CD4-positive, alpha-beta T cell treated with Interleukin-1 beta for 1 hour (primary cell): Measurements from ENCODE around the gene ADGRB3.
A peak's percentile ranks its signal among the peaks of the same experiment; 100 is the strongest.

Source experiments
- DNase-seq, 2 donors: peaks; one replicate each; pipeline ENCODE4 v3.0.0-alpha.2; 2020 to 2022

Gene ADGRB3

GRCh38 chr6:68634726-68635411 is at the start of gene ADGRB3:
TSS of gene ADGRB3 (plus strand) at chr6:68635282. CDS start at chr6:68638676, 3,394 bp downstream.
- peak; percentile 27 to 39 for DNase-seq

DNA sequence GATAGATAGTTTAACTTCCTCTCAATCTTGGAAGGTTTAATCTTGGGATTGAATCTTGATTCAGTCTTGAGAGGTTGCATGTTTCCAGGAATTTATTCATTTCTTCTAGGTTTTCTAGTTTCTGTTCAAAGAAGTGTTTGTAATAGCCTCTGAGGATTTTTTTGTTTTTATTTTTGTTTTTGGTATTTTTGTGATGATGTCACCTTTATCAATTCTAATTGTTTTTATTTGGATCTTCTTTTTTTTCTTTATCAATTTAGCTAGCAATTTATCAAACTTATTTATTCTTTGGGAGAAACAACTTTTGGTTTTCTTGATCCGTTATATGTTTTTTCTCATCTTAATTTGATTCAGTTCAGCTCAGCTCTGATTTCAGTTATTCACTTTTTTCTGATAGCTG is 41.5 kb upstream of the ADGRB3 start:
- DNase-seq: no peak

- DNase-seq: no peak
Observed at GRCh38 chr6:68597642-68598041, 37.4 kb upstream of the ADGRB3 start.

GRCh38 chr6:68615938-68616337 is 19.1 kb upstream of the ADGRB3 start:
- no peak for DNase-seq

GRCh38 chr6:68625998-68626397 is 9.1 kb upstream of the ADGRB3 start:
- no peak for DNase-seq

DNA sequence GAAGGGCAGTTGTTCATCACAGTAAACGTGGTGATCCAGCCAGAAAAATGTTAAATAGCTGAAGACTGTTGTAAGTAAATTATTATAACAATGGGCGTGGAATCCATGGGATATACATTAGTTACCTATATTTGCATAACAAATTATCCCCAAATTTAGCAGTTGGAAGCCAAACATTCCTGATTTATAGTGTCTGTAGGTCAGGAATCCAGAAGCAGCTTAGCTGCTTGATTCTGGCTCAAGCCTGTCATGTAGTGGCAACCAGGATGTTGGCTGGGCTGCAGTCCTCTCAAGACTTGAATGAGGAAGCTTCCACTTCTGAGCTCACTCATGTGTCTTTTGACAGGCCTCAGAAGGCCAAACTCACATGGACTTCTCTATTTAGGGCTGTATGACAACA is 6.9 kb upstream of the ADGRB3 start:
- DNase-seq: no peak

- DNase-seq: no peak
Observed at GRCh38 chr6:68632734-68633133, 2.3 kb upstream of the ADGRB3 start.

DNA sequence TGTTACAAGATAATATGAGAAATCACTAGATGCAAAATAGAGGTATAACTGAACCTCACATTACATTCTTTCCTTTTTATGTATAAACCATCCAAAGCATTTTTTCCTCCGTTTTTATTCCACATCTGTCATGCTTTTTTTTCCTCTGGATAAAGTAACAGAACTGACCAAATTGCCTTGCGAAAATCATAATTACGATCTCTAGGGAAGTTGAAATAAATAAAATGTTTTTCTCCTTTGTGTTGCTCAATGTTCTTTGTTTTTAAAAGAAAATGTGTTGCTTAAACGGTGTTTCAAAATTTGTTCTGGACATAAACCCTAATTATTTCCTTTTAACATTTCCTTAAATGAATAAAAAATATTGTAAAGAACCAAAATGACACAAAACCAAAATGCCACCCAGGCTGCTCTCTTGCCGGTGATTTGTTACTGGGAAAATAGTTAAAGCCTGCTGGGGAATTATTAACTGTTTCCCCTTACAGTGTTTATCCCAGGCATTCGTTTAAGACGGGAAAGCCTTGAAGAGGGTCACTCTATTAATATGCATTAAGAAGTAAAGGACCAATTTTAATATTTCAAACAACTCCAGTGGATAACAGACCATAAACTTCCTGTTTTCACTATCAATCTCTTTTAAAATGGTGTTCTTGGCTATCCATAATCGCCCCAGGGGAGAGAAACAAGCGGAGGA is 1.7 kb upstream of the ADGRB3 start:
- DNase-seq: no peak

GRCh38 chr6:68633972-68634725 is 933 bp upstream of the ADGRB3 start:
- no peak for DNase-seq

- no peak for DNase-seq
Observed at GRCh38 chr6:68635412-68635705, 277 bp downstream of the ADGRB3 start.

DNA sequence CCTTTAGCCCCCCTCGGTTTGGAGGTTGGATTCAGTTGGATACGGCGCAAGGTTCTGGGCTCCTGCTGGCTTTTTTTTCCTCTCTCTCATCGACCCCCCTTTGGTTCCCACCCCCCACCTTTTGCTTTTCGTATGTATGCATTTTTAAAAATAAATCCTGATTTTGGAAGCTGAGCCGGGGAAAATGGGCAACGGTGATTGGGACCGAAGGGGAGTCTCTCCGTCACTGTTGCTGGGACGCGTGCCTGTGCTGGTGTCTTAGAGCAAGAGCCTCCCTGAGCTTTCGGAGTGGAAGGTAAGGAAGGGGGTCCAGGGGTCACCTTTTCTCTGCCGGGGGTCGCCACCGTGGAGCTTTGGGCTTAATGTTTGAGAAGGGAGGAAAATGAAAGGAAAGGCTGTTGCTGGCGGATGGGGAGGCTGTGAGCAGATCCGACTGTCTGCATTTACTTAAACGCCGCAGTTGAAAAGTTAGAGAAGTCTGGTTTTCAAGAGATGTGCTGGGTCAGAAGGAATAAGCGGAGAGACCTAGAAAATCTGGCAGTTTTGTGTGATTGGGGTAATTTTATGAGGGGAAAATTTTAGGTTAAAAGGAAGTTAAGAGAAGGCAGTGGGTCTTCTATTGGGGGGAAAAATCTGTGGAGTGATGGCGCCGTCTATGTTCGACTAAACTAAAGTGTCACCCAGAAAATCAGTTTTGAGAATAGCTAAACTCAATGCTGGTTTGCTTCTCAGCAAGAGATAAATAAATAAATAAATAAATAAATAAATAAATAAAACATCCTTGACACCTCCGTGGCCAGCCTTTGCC is 828 bp downstream of the ADGRB3 start:
- DNase-seq: no peak

- no peak for DNase-seq
Observed at GRCh38 chr6:68636666-68637065, 1.6 kb downstream of the ADGRB3 start.

DNA sequence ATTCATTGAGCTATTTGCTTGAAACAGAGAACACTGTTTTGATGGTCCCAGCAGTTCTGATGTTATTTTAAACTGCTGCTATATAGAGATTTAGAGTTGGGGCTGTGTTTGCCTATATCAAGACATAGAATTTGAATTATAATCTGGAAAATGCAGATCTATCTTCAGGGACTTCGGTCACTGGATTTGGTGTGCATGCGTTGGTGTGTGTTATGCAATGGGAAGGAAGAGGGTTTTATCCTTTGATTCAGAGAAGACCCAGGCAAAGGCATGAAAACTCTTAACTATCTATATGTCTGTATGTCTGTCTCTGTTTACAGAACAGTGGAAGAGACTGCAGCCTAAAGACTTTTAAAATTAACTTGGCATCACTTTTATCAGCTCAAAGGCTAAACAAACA is 2.0 kb downstream of the ADGRB3 start:
- no peak for DNase-seq

- no peak for DNase-seq
Observed at GRCh38 chr6:68637782-68638181, 2.7 kb downstream of the ADGRB3 start.

- DNase-seq: peak in 1 of 2 donors; percentile 6
Observed at GRCh38 chr6:68638230-68638900, 3.3 kb downstream of the ADGRB3 start.

- DNase-seq: no peak
Observed at GRCh38 chr6:68639211-68639610, 4.1 kb downstream of the ADGRB3 start.

- DNase-seq: no peak
Observed at GRCh38 chr6:68639826-68640490, 4.9 kb downstream of the ADGRB3 start.

DNA sequence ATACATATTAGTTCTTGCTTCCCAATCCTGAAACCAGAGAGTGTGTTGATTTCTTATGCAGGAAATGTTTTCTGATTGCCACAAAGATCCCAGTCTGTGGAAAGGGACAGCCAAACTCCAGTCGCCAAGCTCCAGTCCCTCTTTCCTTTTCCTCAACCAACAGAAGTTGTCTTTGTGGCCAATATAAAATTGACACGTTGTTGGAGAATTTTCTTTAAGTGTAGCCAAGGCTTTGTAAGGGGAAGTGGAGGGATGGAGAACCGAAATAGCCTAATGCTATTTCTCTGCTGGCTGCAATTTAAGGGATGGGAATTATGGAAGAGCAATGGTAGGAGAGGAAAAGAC is 5.4 kb downstream of the ADGRB3 start:
- DNase-seq: no peak

GRCh38 chr6:68641172-68641571 is 6.1 kb downstream of the ADGRB3 start:
- DNase-seq: no peak

GRCh38 chr6:68642081-68642480 is 7.0 kb downstream of the ADGRB3 start:
- DNase-seq: no peak

DNA sequence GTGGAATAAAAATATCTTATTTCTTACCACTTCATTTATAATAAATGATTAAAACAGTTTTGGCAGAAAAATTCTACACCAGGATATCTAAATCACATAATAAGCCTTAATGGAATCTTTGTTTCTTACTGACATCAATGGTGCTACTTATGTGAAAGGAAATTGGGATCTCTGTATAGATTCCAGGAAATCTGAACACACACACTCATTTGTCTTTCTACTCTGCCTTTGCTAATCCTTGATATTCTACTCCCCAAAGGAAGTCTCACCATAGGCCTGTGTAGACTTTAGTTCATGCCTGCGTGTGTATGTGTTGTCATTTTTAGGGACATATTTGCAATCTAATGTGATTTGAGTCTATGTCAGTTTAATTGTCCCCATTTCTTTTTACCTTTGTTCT is 7.9 kb downstream of the ADGRB3 start:
- DNase-seq: no peak

- no peak for DNase-seq
Observed at GRCh38 chr6:68649669-68650068, 14.6 kb downstream of the ADGRB3 start.
